IMR-90 (cell line): ENCODE results near the gene DACT1. TPM values are rescaled to one million over a fixed set of nuclear protein-coding genes. Genes with fewer than 3 reads are reported as not detected.

ENCODE experiments used
- ATAC-seq: fragments of 200-7000 bp; cut with Tn5 transposase; 2 replicates; pipeline ENCODE4 v1.9.1; 2020; ENCODE audit warnings: low read depth, mild to moderate bottlenecking, moderate library complexity
- BruUV-seq: library from RNA; stranded (reverse); fragments of 400-500 nt; replicated peaks from 2 replicates; lab custom pipeline; 2021; lab: Mats Ljungman, UMichigan
- CTCF ChIA-PET: fragments of 300-600 bp; formaldehyde crosslinking; extraction: SDS; loops from one replicate; lab custom pipeline; 2021; ENCODE audit warnings: antibody characterized with exemption; lab: Yijun Ruan, JAX
- POLR2A ChIA-PET: fragments of 300-600 bp; sonication (Branson Sonifier 250); formaldehyde crosslinking; loops from one replicate; lab custom pipeline; 2022; ENCODE audit warnings: antibody characterized with exemption; ENCODE audit not compliant: unreplicated experiment; lab: Charles Lee
- DNase-seq: peaks from one replicate; pipeline ENCODE4 v3.0.0; 2013
- H2AFZ ChIP-seq: replicated peaks from 2 replicates; pipeline ENCODE3; 2013; ENCODE audit warnings: low read length, mild to moderate bottlenecking; ENCODE audit not compliant: poor library complexity
- H2AK5ac ChIP-seq: 2 replicates; pipeline ENCODE4 v1.6.1; 2013; ENCODE audit warnings: low read depth, low read length, inconsistent platforms
- H2AK9ac ChIP-seq: replicated peaks from 2 replicates; pipeline ENCODE3; 2013; ENCODE audit warnings: mild to moderate bottlenecking, low read depth, low read length, moderate library complexity; ENCODE audit not compliant: poor library complexity
- H2BK120ac ChIP-seq: 2 replicates; pipeline ENCODE4 v1.6.1; 2013; ENCODE audit warnings: low read depth, low read length, inconsistent platforms
- H2BK15ac ChIP-seq: 3 replicates; pipeline ENCODE4 v1.6.1; 2013; ENCODE audit warnings: low read depth, low read length, inconsistent platforms
- H2BK20ac ChIP-seq: 2 replicates; pipeline ENCODE4 v1.6.1; 2013; ENCODE audit warnings: low read depth, mild to moderate bottlenecking, inconsistent platforms, low read length, moderate library complexity
- H2BK5ac ChIP-seq: 2 replicates; pipeline ENCODE4 v1.6.1; 2013; ENCODE audit warnings: mild to moderate bottlenecking, low read depth, low read length, inconsistent platforms; ENCODE audit not compliant: poor library complexity, severe bottlenecking
- H3K14ac ChIP-seq: replicated peaks from 2 replicates; pipeline ENCODE4 v1.6.1; 2013; ENCODE audit warnings: low read depth, low read length, inconsistent platforms
- H3K18ac ChIP-seq: 2 replicates; pipeline ENCODE4 v1.6.1; 2013; ENCODE audit warnings: low read depth, low read length, control low read depth
- H3K23ac ChIP-seq: 2 replicates; pipeline ENCODE4 v1.6.1; 2013; ENCODE audit warnings: low read depth, low read length, inconsistent platforms
- H3K27ac ChIP-seq: 2 replicates; pipeline ENCODE4 v1.5.1; 2013; ENCODE audit warnings: mild to moderate bottlenecking, control low read depth, low read length; ENCODE audit not compliant: insufficient read depth
- H3K27me3 ChIP-seq: 2 replicates; pipeline ENCODE4 v1.6.1; 2013; ENCODE audit warnings: low read length; ENCODE audit not compliant: control insufficient read depth, insufficient read depth
- H3K36me3 ChIP-seq: 2 replicates; pipeline ENCODE4 v1.6.1; 2013; ENCODE audit warnings: low read length, mixed read lengths; ENCODE audit not compliant: control insufficient read depth, insufficient read depth
- H3K4ac ChIP-seq: 2 replicates; pipeline ENCODE4 v1.6.1; 2013; ENCODE audit warnings: low read depth, low read length, inconsistent platforms
- H3K4me1 ChIP-seq: 2 replicates; pipeline ENCODE4 v1.6.1; 2013; ENCODE audit warnings: low read length, mixed read lengths; ENCODE audit not compliant: control insufficient read depth, insufficient read depth
- H3K4me2 ChIP-seq: 2 replicates; pipeline ENCODE4 v1.6.1; 2013; ENCODE audit warnings: low read depth, mild to moderate bottlenecking, control low read depth, low read length, moderate library complexity
- H3K4me3 ChIP-seq: 2 replicates; pipeline ENCODE4 v1.5.1; 2013; ENCODE audit warnings: low read depth, mild to moderate bottlenecking, control low read depth, low read length, moderate library complexity; ENCODE audit not compliant: insufficient read depth
- H3K56ac ChIP-seq: 2 replicates; pipeline ENCODE4 v1.6.1; 2013; ENCODE audit warnings: low read length, inconsistent platforms; ENCODE audit not compliant: insufficient read depth; ENCODE audit errors: extremely low read depth
- H3K79me1 ChIP-seq, 2 experiments: 2 replicates each; pipeline ENCODE4 v1.6.1; 2013; ENCODE audit warnings: low read length in 2 of 2, inconsistent platforms in 1 of 2, low read depth in 1 of 2
- H3K9ac ChIP-seq: 2 replicates; pipeline ENCODE4 v1.6.1; 2013; ENCODE audit warnings: low read depth, low read length, control low read depth
- H3K9me1 ChIP-seq: 2 replicates; pipeline ENCODE4 v1.6.1; 2013; ENCODE audit warnings: low read length, inconsistent platforms; ENCODE audit not compliant: insufficient read depth
- H3K9me3 ChIP-seq: 2 replicates; pipeline ENCODE4 v1.6.1; 2013; ENCODE audit warnings: low read length; ENCODE audit not compliant: control insufficient read depth, insufficient read depth
- H4K20me1 ChIP-seq: 2 replicates; pipeline ENCODE4 v1.6.1; 2013; ENCODE audit warnings: low read length, inconsistent platforms; ENCODE audit not compliant: insufficient read depth
- H4K5ac ChIP-seq: 2 replicates; pipeline ENCODE4 v1.6.1; 2013; ENCODE audit warnings: mild to moderate bottlenecking, low read depth, low read length, control low read depth
- H4K8ac ChIP-seq, 2 experiments: 2 replicates each; pipeline ENCODE4 v1.6.1; 2013; ENCODE audit warnings: low read depth in 2 of 2, low read length in 2 of 2, control low read depth in 1 of 2, inconsistent platforms in 1 of 2
- H4K91ac ChIP-seq: 2 replicates; pipeline ENCODE4 v1.6.1; 2013; ENCODE audit warnings: low read depth, low read length, inconsistent platforms; ENCODE audit not compliant: insufficient read depth
- CEBPB ChIP-seq: IDR thresholded peaks from 2 replicates; pipeline ENCODE4 v1.6.1; 2012; ENCODE audit warnings: low read depth, low read length, improper control_type of control experiment
- ELK1 ChIP-seq: fragments of 150-350 bp; IDR thresholded peaks from 2 replicates; pipeline ENCODE4 v1.6.1; 2016; ENCODE audit warnings: low read depth, mild to moderate bottlenecking, low read length, moderate library complexity, borderline replicate concordance
- FOS ChIP-seq: fragments of 150-350 bp; IDR thresholded peaks from 2 replicates; pipeline ENCODE4 v1.6.1; 2016; ENCODE audit warnings: low read depth, low read length
- MAZ ChIP-seq: IDR thresholded peaks from 2 replicates; pipeline ENCODE4 v1.6.1; 2012; ENCODE audit warnings: low read depth, mild to moderate bottlenecking, low read length, improper control_type of control experiment, moderate library complexity, borderline replicate concordance
- NFE2L2 ChIP-seq: fragments of 150-350 bp; IDR thresholded peaks from 2 replicates; pipeline ENCODE4 v1.6.1; 2016; ENCODE audit warnings: low read depth, mild to moderate bottlenecking, low read length
- RCOR1 ChIP-seq: IDR thresholded peaks from 2 replicates; pipeline ENCODE4 v1.6.1; 2012; ENCODE audit warnings: mild to moderate bottlenecking, low read length, improper control_type of control experiment; ENCODE audit not compliant: insufficient replicate concordance
- RFX5 ChIP-seq: IDR thresholded peaks from 2 replicates; pipeline ENCODE4 v1.8.0; 2012; ENCODE audit warnings: low read depth, mild to moderate bottlenecking, low read length, moderate library complexity
- SMC3 ChIP-seq: fragments of 150-350 bp; IDR thresholded peaks from 2 replicates; pipeline ENCODE4 v1.6.1; 2016; ENCODE audit warnings: low read depth, mild to moderate bottlenecking, antibody characterized with exemption, low read length, moderate library complexity
- USF2 ChIP-seq: fragments of 150-350 bp; IDR thresholded peaks from 2 replicates; pipeline ENCODE4 v1.6.1; 2017; ENCODE audit warnings: mild to moderate bottlenecking, antibody characterized with exemption, low read length, low read depth
- WGBS, 2 experiments: methylation state at CpG; one replicate each; pipeline versions ENCODE4 v1.1.5 to v1.1.7; 2013; ENCODE audit warnings: missing lambda C conversion rate in 2 of 2; ENCODE audit not compliant: insufficient read length in 1 of 2; ENCODE audit errors: extremely low coverage in 2 of 2; 5-methylcytosine and 5-hydroxymethylcytosine counted together
- dilution Hi-C: fragments of 300-500 bp; cut with HindIII; formaldehyde crosslinking; loops from one replicate; pipeline ENCODE4 v1.14.3; 2018; ENCODE audit warnings: low sequenced_read_pairs; ENCODE audit not compliant: unreplicated experiment
- in situ Hi-C: fragments of 300-500 bp; cut with MboI; formaldehyde crosslinking; loops from 3 replicates; pipeline ENCODE4 v1.14.3; 2019; ENCODE audit warnings: low sequenced_read_pairs, inconsistent platforms, mixed read lengths
- intact Hi-C: fragments of 100-400 bp; cut with micrococcal nuclease; formaldehyde crosslinking; loops from 2 replicates; pipeline ENCODE4 v1.10.0; 2022
- polyA plus RNA-seq, 3 experiments: library from polyadenylated mRNA; depleted of rRNA; stranded (reverse); fragments of >200 nt; gene quantifications; 2 replicates each; pipeline ENCODE4 v1.2.3, GENCODE V29; 2012; ENCODE audit warnings: low replicate concordance in 1 of 3
- total RNA-seq: library from RNA; depleted of rRNA; stranded (reverse); fragments of >200 nt; gene quantifications from 2 replicates; pipeline ENCODE4 v1.2.3, GENCODE V29; 2012

Gene DACT1
- total and polyA plus RNA-seq, 2 of the 4 experiments (the other 2 are of a cell fraction) = 6.5 to 9.7 TPM

GRCh38 chr14:58687232-58687795 is 49.6 kb downstream of the DACT1 start:
- H4K8ac ChIP-seq = no peak overlapping the region
- H3K79me1 ChIP-seq = no peaks in the 10 kb centered on the region
- no TSS peak for BruUV-seq
- no peak overlapping the region for H3K56ac ChIP-seq
- dilution Hi-C loops = no loop called here
- H2AK5ac ChIP-seq = no peak overlapping the region
- H3K23ac ChIP-seq = no peak overlapping the region
- no peak overlapping the region for H2BK5ac ChIP-seq
- in situ Hi-C loops = no loop called here
- no peaks in the 10 kb centered on the region for H4K20me1 ChIP-seq
- DNase-seq (no peak), ATAC-seq (no peak)
- H4K5ac ChIP-seq = no peak overlapping the region
- no peak overlapping the region for H2BK20ac ChIP-seq
- no peaks in the 10 kb centered on the region for H3K9me1 ChIP-seq
- no peak overlapping the region for H3K18ac ChIP-seq
- H2BK15ac ChIP-seq = no peak overlapping the region
- CTCF ChIA-PET = interaction anchor here (0.6 kb wide), 1 partner anchor 84 kb away, joined by 6 read pairs; no protein-coding TSS in a partner anchor
- intact Hi-C loops = no loop called here
- H3K9me3 ChIP-seq = peaks cover 4% of the 10 kb centered on the region; the same call in 1 of the 2 replicates
- H3K4me1 ChIP-seq = no peaks in the 10 kb centered on the region
- H2AFZ ChIP-seq = no peak overlapping the region
- H2BK120ac ChIP-seq = no peak overlapping the region
- no peak for TF ChIP-seq CEBPB
- TF ChIP-seq USF2 = no peak
- TF ChIP-seq SMC3 = no peak
- no peak for TF ChIP-seq RFX5
- no peak for TF ChIP-seq ELK1
- TF ChIP-seq RCOR1 = no peak
- no peak for TF ChIP-seq NFE2L2
- no peak for TF ChIP-seq MAZ
- TF ChIP-seq FOS = no peak
- H3K14ac ChIP-seq = no peak overlapping the region
- 100% methylated on average over 5 of the region's 27 CpGs; no CpG with 5 or more reads in 1 of the 2 experiments for WGBS, 2 experiments
- H3K4ac ChIP-seq = no peak overlapping the region
- no peak overlapping the region for H2AK9ac ChIP-seq
- H3K27ac ChIP-seq = no peak overlapping the region
- no peaks in the 10 kb centered on the region for H3K36me3 ChIP-seq
- POLR2A ChIA-PET = no interaction called here
- H3K4me3 ChIP-seq = no peak overlapping the region
- no peak overlapping the region for H3K9ac ChIP-seq
- no peak overlapping the region for H4K91ac ChIP-seq
- H3K27me3 ChIP-seq = peaks cover 9% of the 10 kb centered on the region
- no peak overlapping the region for H3K4me2 ChIP-seq
